Left cardiac atrium (tissue), 4 donors: ENCODE measurements around the gene SEPSECS. TPM values are rescaled to one million over a fixed set of nuclear protein-coding genes. Genes with fewer than 3 reads are reported as not detected.
A peak's percentile ranks its signal among the peaks of the same experiment; 100 is the strongest.

ENCODE experiments used
- ATAC-seq, 2 donors: fragments of 200-7000 bp; cut with Tn5 transposase; one replicate each; pipeline ENCODE4 v1.9.1; 2020; ENCODE audit warnings: mild to moderate bottlenecking in 2 of 2, moderate library complexity in 2 of 2
- DNase-seq: peaks from one replicate; pipeline ENCODE4 v3.0.0-alpha.2; 2020
- intact Hi-C, 2 donors: fragments of 100-400 bp; cut with DNase I; formaldehyde crosslinking; loops; one replicate each; pipeline versions ENCODE4 v1.14.1 to v1.15.1; 2022 to 2023
- total RNA-seq, 2 donors: library from RNA; stranded (reverse); fragmentation: NEBNext Ultra II Directional; extraction: Animal tissue kit (Norgen Biotek cat#: 25700); gene quantifications; one replicate each; pipeline ENCODE4 v1.2.1, GENCODE V29; 2021
- donor health status: DM: no; HTN: yes; CAD: no.
- donor health status: DM: no; HTN: yes; CAD: no; lungs with severe emphysema.
- donor health status: DM: yes; HTN: yes; CAD: no.
- donor health status: Dilated cardiomyopathy.

SEPSECS gene
- total RNA-seq, 2 donors from 2014 or later: 3.5 to 4.4 TPM

DNA sequence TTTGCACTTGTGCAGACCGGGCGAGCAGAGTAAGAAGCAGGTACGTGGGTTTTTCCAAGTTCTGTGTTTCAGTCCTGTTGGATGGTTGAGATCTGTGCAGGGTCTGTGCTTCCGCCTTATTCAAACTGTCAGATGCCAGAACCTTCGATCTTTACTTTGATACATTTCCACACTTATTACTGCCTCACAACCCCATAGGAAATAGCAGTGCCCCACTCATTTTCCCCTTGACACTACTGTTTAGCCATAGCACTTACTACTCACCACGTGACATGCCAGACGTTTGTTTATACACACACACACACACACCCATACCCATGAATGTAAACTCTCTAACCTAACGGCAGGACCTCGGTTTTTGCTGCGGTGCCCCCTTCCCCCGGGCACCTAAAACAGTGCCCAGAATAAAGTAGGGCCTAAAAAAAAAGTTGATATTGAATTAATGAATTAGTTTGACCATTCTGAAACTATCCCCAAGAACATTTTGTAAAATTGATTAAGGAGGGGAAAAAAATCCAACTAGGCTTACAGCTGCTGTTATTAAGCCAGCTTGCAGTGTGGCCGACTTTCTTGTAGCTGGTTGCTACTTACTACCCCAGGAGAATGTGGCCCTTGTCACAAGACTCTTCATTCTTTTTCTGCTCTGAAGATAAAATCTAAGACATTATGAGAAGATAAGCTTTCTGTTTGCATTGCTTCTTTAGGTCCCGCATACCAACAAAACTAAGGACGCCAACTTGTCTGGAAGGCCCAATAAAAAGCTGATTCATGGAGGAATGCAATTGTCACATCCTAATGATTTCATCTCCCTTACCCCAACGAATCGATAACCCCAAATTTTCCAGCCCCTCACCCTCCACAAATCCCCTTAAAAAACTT lies 704 bp upstream of the SEPSECS start:
- ATAC-seq (peak; percentile 14 to 55), DNase-seq (no peak)
- intact Hi-C loops: no loop called here

DNA sequence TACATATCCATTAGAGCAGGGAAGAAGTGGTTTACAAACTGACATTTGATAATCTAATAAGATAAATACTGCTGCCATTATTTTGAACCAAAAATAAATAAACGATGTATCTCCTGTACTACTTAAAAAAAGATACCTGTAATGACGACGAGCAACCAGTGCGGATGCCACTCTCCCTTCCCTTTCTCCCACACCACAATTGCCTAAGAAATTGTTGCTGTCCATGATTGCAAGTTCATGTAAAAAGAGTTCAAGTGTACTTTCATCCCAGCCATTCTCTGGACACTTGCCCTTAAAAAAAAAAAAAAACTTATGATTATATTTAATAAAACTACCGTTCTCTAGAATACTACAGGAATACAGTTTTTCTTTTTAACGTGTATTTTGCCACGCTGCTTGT lies 1.4 kb downstream of the SEPSECS start:
- intact Hi-C loops: no loop called here
- no peak for ATAC-seq
- no peak for DNase-seq

DNA sequence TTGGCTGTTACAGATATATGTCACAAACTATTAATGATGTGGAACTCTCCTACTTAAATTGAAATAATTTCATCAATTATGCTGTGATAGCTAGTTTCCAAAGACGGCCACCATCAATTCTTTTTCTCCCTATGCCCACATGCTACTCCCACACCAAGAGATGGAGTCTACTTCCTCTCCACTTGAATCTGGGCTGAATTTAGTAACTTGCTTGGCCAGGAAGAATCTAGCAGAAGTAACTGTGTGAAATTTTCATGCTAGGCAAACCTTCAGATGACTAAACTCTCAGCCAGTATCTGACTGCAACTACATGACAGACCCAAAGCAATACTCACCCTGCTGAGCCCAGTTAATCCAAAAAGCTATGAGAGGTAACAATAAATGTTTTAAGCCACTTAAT lies 3.2 kb downstream of the SEPSECS start:
- DNase-seq (no peak), ATAC-seq (no peak)
- intact Hi-C loops: no loop called here

DNA sequence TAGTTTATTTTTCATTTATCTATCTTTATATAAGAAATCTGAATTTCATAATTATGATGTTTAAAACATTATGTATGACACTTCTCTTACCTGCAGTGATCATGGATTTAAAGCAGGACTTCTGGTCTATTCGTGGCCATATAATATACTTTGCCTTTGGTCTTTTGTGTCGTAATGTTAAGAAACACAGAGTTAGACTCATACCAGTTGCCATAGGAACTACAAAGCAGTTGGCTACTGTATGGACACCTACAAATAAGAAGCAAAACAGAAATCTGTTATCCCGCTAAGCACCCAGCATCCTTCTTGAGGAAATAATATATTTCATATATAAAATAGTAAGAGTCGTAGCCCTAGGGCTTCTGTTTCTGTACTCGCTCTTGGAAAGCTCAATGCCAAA lies 4.3 kb downstream of the SEPSECS start:
- ATAC-seq (no peak), DNase-seq (no peak)
- intact Hi-C loops: no loop called here

DNA sequence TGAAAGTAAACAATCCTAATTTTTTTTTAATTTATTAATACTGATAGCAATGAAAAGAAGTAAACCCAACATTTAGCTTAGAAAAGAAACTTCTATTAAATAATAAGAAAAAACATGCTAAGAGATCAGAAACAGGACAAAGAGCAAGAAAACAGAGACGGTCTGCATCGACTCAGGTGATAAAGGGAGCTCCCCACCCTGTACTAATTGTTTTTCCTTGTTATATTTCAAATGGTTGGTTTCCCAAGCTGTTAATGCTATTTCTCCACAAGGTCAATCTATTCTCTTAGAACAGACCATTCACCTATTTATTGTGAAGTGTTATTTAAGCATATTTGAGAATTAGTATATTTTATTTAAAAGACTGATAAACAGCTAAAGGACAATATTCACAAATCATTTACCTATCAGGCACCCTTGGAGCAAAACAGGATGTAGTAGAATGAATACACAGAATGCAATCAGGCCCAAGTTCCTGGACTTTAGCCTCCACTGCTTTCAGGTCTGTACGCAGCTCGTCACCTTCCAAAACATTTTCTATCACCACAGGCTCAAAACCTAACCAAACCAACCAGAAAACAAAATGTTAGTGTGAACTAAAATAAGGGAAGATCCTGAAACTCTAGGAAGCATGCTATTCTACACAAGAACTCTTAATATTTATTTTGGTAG lies 5.5 kb downstream of the SEPSECS start:
- intact Hi-C loops: no loop called here
- no peak for DNase-seq
- ATAC-seq: no peak

DNA sequence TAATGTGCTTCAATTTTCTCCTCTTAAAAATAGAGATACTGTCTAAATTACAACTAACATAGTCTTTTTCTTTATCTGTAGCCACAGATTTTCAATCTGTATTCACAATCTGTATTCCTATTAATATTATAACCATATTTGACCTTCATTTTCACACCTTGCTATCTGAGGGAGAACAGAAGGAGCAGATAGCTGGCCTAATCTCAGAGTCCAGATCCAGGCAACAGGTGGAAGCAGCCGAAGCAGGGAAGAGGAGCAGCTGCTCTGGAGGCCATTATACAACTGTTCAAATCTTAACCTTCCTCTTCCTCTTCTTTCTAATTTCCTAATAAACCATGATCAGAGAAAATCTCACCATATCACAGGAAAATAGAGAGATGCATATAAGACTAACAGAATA lies 14.2 kb downstream of the SEPSECS start:
- intact Hi-C loops: loop anchor here in 1 of 2 donors (10.0 kb wide), 1 partner anchor 161 kb away; no protein-coding TSS in a partner anchor
- no peak for DNase-seq
- no peak for ATAC-seq

DNA sequence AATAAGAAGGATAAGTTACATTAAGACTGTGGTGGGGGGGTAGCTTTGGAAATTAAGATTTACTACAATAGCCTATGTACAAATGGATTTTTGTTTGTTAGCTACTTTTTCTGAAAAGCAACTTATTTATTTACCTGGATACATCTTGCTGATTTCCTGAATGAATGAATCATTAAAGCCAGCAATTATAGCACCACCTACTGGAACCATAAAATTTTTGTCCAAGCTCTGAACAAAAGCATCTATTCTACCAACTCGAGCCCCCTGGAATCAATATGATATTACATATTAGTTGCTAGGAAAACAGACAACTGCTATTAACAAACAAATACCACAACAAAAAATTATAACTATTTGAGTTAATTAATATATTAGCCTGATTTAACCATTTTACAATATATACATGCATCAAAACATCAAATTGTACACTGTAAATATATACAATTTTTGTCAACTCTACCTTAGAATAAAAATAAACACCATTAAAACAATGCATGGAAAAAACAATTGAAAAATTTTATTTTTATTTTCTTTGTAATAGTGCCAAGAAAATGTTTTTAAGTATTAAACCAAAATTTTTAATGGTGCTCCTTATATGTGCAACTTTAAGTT lies 15.3 kb downstream of the SEPSECS start:
- no peak for ATAC-seq
- intact Hi-C loops: loop anchor here (2.0 to 10.0 kb wide), 2 partner anchors 160 to 166 kb away; no protein-coding TSS in a partner anchor
- no peak for DNase-seq

DNA sequence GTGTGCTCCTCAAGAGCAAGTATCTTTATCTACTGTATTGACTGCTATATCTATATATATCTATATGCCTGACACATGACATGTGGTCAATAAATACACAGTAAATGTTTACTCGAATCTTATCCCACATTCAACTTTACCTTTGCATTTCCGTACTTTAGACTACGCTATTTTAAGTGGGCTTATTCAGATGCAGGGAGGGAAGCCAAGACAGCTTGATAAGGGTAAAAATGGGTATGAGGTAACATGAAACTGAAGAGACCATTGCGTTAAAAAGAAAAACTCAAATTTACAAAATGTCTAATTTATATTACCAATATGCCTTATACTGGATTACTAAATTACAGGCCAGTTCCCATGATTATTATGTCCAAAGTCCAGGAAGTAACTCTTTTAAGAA lies 17.8 kb downstream of the SEPSECS start:
- intact Hi-C loops: loop anchor here in 1 of 2 donors (10.0 kb wide), 1 partner anchor 158 kb away; no protein-coding TSS in a partner anchor
- ATAC-seq: no peak
- DNase-seq: no peak

DNA sequence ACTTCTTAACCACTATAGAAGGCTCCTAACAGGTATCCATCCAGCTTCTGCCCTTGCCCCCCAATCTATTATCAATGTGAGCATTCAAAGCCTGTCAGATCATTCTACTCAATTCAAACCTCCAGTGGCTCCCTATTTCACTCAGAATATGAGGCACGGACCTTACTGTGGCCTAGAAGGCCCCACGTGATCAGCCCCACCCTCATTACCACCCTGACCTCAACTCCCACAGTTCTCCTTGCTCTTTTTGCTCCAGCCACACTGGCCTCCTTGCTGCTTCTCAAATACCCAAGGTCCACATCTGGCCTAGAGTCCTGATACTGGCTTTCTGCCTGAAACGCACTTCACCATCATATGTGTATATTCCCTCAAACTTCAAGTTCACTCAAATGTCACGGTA lies 18.7 kb downstream of the SEPSECS start:
- intact Hi-C loops: loop anchor here in 1 of 2 donors (10.0 kb wide), 1 partner anchor 157 kb away; no protein-coding TSS in a partner anchor
- DNase-seq (no peak), ATAC-seq (no peak)

DNA sequence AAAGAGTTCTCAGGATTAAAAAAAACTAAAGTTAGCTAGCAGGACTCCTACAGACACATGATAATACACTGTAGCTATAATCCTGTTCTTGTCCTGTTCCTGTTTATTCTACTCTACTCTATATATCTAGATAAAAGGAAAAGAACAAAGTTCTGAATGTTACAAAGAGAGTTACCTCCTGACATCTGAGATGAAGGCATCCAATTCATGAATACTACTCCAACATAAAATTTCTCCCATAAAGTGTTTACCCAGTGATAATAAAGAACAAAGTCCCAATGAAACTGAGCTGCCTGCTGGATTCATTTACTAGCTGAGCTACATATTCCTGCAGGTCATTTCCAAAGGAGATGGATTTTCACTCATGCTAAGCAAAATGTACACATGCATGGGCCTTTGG lies 27.1 kb downstream of the SEPSECS start:
- DNase-seq (no peak), ATAC-seq (no peak)
- intact Hi-C loops: no loop called here

DNA sequence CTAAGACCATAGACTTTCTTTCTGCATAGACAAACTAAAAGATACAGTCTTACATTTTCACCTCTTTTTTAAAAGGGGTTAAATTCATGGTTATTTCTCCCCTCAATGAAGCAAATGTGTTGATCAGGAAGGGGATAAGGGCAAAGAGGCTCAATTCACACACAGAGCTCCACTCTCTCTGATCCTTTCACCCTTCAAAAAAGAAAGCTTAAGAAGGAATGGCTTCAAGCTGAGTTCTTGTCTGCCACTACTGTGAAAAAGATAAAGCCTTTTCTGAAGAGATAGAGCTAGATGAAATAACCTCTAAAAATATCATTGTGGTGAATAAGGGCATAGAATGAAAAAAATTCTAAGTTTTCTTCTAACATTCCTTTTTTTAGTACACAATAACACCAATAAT lies 28.3 kb downstream of the SEPSECS start:
- intact Hi-C loops: no loop called here
- ATAC-seq (no peak), DNase-seq (no peak)

DNA sequence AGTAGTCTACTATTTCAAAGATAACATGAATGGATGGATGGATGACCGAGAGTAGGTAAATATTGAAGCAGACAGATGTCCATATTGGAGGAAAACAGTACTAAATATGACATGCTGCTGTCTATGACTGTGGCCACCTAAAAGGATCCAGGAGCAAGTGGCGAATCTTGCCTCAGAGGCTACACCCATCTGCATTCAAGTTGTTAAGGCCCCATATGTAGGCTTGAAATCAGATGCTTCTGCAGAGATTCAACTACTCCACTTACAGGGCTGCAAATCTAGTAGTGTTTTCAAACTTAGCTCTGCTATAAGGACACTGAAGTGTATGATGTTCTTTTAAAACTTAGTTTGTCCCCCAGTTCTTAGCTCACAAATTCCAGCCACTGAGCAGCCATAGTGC lies 28.9 kb downstream of the SEPSECS start:
- intact Hi-C loops: no loop called here
- DNase-seq: no peak

DNA sequence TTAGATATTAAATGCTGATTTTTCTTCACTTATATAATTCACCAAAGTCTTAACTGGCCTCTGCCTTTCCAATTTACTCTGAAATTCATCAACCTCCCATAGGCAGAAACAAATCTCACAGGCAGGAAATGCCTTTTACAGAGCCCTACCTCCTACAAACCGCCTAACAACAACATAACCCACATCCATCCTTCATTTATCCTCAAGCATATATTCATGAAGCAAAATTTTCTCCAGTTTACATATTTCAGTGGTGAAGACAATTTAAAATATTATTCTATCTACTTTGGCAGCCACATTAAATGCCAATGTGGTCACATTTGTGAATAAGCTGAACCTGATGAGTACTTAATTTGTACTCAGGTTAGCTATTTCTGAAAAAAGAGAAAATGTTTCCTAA lies 30.3 kb downstream of the SEPSECS start:
- no peak for DNase-seq
- no peak for ATAC-seq
- intact Hi-C loops: no loop called here

More for the DNA sequence above, 28.9 kb downstream of the SEPSECS start:
- ATAC-seq: no peak

DNA sequence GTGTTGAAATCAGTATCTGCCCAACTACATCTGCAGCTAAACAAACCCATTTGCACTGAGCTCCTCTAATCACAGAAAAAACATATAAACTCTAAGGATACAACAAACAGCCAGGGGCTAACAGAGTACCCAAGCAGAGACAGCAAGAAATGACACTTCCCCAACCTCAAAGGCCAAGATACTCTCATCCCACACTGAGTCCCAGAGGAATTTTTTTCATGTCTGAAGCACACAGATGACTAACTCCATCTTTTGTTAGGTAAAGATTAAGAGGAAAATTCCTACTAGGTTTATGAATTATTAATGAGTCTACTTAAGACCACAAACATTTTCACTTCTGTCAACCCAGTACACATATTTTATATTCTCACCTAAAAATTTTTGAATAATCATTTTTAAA lies 31.6 kb downstream of the SEPSECS start:
- DNase-seq (no peak), ATAC-seq (no peak)
- intact Hi-C loops: no loop called here

DNA sequence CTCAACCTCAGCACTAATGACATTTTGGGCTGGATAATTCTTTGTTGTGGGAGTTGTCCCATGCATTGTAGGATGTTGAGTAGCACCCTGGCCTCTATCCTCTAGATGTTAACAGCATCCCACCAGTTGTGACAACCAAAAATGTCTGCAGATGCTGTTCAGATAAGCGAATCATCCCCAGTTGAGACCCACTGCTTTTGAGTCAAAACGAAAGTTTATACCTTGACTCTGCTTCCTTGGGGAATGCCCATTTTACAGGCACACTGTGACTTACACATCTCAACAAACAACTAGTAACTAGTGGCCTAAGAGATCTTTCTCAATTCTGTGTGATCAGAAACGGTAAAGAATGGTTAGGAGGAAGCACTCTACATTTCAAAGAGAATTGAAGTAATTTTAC lies 37.0 kb downstream of the SEPSECS start:
- DNase-seq: no peak
- no peak for ATAC-seq
- intact Hi-C loops: no loop called here

DNA sequence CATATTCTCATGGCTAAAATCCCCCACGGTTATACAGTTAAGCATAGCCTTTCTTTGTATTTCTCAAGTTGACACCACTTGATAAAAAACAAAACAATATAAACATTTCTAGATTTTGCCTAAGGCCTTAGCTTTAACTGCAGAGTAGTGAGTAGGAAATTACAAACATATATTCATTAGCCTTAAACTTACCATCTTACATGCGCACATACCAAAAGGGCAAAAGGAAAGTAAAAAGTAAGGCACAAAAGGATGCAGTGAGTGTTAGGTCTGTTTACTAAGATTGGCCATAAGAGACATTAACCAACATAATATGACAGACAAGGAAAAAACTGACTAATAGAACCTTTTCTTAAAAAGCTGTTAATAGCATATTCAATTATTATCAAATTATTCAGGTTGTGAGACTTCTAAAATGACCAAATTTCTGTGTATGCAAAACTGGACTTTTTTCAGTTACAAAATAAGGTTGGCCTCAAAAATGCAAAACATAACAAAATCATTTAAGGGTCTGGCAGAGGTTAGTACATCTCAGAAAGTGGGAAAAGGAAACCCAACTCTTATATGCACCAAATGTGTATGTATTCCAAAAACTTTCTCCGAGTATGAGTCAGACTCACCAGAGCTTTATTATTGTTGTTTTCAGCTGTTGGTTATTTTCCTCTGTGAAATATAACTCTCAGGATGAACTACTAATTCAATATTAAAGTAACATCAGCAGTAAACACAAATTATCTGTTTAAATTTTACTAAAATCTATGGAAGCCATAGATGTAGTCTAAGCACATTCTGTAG lies 39.9 kb downstream of the SEPSECS start:
- ATAC-seq (no peak), DNase-seq (no peak)
- intact Hi-C loops: no loop called here

DNA sequence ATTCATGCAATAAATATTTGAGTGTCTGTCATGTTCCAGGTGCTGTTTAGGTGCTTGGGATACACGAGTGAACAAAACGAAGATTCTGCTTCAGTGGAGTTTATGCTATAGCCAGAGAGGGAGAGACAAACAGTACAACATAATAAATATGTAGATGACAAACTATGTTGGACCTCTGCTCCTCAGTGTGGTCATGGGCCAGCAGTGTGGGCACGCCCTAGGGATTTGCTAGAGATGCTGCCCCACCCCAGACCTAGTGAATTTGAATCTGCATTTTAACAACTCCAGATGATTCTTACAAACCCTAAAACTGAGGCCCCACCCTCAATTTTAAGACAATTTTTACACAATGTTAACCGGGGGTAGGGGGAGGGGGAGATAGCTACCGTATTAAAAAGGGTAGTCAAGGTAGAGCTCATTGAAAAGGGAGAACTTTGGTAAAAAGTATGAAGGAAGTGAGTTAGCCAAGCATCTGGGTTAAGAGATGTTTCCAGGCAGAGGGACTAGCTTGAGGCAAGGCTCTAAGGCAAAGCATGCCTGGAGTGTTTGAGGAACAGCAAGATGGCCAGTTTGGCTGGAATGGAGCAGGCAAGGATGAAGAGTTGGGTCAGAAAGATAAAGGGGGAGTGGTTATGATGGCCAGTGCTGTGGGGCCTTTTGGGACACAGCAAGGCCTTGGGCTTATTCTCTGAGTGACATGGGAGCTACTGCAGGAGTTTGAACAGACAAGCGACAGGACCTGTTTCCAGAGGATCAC lies 42.4 kb downstream of the SEPSECS start:
- DNase-seq: no peak
- intact Hi-C loops: no loop called here
- no peak for ATAC-seq

DNA sequence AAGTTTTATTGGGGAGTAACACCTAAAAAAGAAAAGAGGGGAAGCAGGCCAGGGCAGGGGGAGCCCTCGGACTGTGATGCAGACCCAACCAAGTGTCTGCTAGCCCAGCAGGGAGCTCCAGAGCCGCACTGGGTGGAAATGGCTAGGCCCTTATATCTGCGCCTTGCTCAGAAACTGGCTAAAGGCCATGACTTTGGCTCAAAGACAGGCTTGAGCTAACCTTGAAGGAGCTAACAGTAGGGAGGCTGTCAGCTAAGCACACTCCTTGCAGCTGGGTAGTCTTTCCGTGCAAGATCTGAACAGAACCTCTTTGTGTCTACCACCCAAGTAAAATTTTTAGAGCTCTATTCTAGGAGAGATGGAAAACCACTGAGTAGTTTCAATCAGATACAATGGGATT lies 43.0 kb downstream of the SEPSECS start:
- DNase-seq: no peak
- intact Hi-C loops: no loop called here
- no peak for ATAC-seq
